CD4-positive, alpha-beta T cell treated with Interleukin-17A for 1 hour (primary cell): Measurements from ENCODE around the gene CCDC85C.

ENCODE experiments used
- DNase-seq: peaks from one replicate; pipeline ENCODE4 v3.0.0-alpha.2; 2020

Gene CCDC85C

GRCh38 chr14:99467336-99468078 is 136.5 kb downstream of the CCDC85C start:
- DNase-seq = no peak

- DNase-seq = no peak
Observed at GRCh38 chr14:99466758-99467157, 137.2 kb downstream of the CCDC85C start.

GRCh38 chr14:99465288-99465687 is 138.7 kb downstream of the CCDC85C start:
- no peak for DNase-seq

- no peak for DNase-seq
Observed at GRCh38 chr14:99463974-99464373, 140.0 kb downstream of the CCDC85C start.

GRCh38 chr14:99462210-99462609 is 141.8 kb downstream of the CCDC85C start:
- DNase-seq = no peak

- DNase-seq = no peak
Observed at GRCh38 chr14:99461411-99462085, 142.5 kb downstream of the CCDC85C start.

GRCh38 chr14:99460793-99461192 is 143.2 kb downstream of the CCDC85C start:
- no peak for DNase-seq

GRCh38 chr14:99459481-99460100 is 144.4 kb downstream of the CCDC85C start:
- no peak for DNase-seq

- DNase-seq = no peak
Observed at GRCh38 chr14:99454246-99454645, 149.8 kb downstream of the CCDC85C start.

GRCh38 chr14:99452968-99453367 is 151.0 kb downstream of the CCDC85C start:
- no peak for DNase-seq

- DNase-seq = no peak
Observed at GRCh38 chr14:99451234-99451633, 152.8 kb downstream of the CCDC85C start.

GRCh38 chr14:99450266-99450665 is 153.7 kb downstream of the CCDC85C start:
- DNase-seq = no peak
